Osteoblast (primary cell): Measurements from ENCODE around the gene DSP. TPM values are rescaled to one million over a fixed set of nuclear protein-coding genes. Genes with fewer than 3 reads are reported as not detected.
A peak's percentile ranks its signal among the peaks of the same experiment; 100 is the strongest.

ENCODE experiments used
- DNase-seq: peaks from one replicate; pipeline ENCODE4 v3.0.0; 2011; ENCODE audit warnings: low spot score, mixed read lengths; ENCODE audit not compliant: insufficient read length; ENCODE audit errors: missing footprints
- H2AFZ ChIP-seq: 2 replicates; pipeline ENCODE4 v1.6.0; 2011; ENCODE audit warnings: mild to moderate bottlenecking, low read length
- H3K27ac ChIP-seq: 2 replicates; pipeline ENCODE4 v1.5.1; 2011; ENCODE audit warnings: mild to moderate bottlenecking, low read depth, low read length, moderate library complexity
- H3K27me3 ChIP-seq: 2 replicates; pipeline ENCODE4 v1.6.0; 2012; ENCODE audit warnings: mild to moderate bottlenecking, control low read depth, inconsistent platforms, low read length, moderate library complexity; ENCODE audit not compliant: insufficient read depth
- H3K36me3 ChIP-seq: 2 replicates; pipeline ENCODE4 v1.5.1; 2011; ENCODE audit warnings: mild to moderate bottlenecking, low read length, control low read depth, moderate library complexity; ENCODE audit not compliant: insufficient read depth
- H3K4me1 ChIP-seq: 2 replicates; pipeline ENCODE4 v1.5.1; 2011; ENCODE audit warnings: mild to moderate bottlenecking, low read length, control low read depth, moderate library complexity; ENCODE audit not compliant: insufficient read depth
- H3K4me2 ChIP-seq: 2 replicates; pipeline ENCODE4 v1.6.0; 2011; ENCODE audit warnings: mild to moderate bottlenecking, low read length; ENCODE audit not compliant: insufficient read depth
- H3K4me3 ChIP-seq: fragments of 200-600 bp; sonication (generic); 3 replicates; pipeline ENCODE4 v1.5.1; 2012; ENCODE audit warnings: mild to moderate bottlenecking, low read length, inconsistent platforms; ENCODE audit not compliant: insufficient read depth
- H3K79me2 ChIP-seq: 2 replicates; pipeline ENCODE4 v1.6.0; 2012; ENCODE audit warnings: mild to moderate bottlenecking, low read length, control low read depth, inconsistent platforms; ENCODE audit not compliant: insufficient read depth
- H3K9me3 ChIP-seq: 2 replicates; pipeline ENCODE4 v1.5.1; 2011; ENCODE audit warnings: low read depth, low read length, control low read depth
- H4K20me1 ChIP-seq: 2 replicates; pipeline ENCODE4 v1.6.0; 2012; ENCODE audit warnings: mild to moderate bottlenecking, low read length, control low read depth; ENCODE audit not compliant: insufficient read depth
- total RNA-seq: library from RNA; depleted of rRNA; stranded (reverse); fragments of >200 nt; gene quantifications from 2 replicates; pipeline ENCODE4 v1.2.3, GENCODE V29; 2012
- TF ChIP-seq, protein P1 (sequence below): IDR thresholded peaks from 2 replicates; pipeline ENCODE4 v1.5.1; 2011; ENCODE audit warnings: mild to moderate bottlenecking, low read depth, low read length, moderate library complexity; ENCODE audit errors: extremely low read depth

DSP gene
- total RNA-seq, 1 donor, result 84.0 TPM

- H3K36me3 ChIP-seq, result peaks cover 63% of the 10 kb centered on the region
- H3K27me3 ChIP-seq, result no peaks in the 10 kb centered on the region
- no peak overlapping the region for H3K4me3 ChIP-seq
- H2AFZ ChIP-seq, result no peak overlapping the region
- peaks cover 3% of the 10 kb centered on the region for H3K79me2 ChIP-seq
- H3K4me1 ChIP-seq, result peaks cover 29% of the 10 kb centered on the region
- H3K4me2 ChIP-seq, result no peak overlapping the region
- TF ChIP-seq, protein P1, sequence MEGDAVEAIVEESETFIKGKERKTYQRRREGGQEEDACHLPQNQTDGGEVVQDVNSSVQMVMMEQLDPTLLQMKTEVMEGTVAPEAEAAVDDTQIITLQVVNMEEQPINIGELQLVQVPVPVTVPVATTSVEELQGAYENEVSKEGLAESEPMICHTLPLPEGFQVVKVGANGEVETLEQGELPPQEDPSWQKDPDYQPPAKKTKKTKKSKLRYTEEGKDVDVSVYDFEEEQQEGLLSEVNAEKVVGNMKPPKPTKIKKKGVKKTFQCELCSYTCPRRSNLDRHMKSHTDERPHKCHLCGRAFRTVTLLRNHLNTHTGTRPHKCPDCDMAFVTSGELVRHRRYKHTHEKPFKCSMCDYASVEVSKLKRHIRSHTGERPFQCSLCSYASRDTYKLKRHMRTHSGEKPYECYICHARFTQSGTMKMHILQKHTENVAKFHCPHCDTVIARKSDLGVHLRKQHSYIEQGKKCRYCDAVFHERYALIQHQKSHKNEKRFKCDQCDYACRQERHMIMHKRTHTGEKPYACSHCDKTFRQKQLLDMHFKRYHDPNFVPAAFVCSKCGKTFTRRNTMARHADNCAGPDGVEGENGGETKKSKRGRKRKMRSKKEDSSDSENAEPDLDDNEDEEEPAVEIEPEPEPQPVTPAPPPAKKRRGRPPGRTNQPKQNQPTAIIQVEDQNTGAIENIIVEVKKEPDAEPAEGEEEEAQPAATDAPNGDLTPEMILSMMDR, result no peak
- no peak for DNase-seq
- no peaks in the 10 kb centered on the region for H4K20me1 ChIP-seq
- no peaks in the 10 kb centered on the region for H3K9me3 ChIP-seq
- no peak overlapping the region for H3K27ac ChIP-seq
These were observed 21.3 kb downstream of the DSP start for GRCh38 chr6:7562769-7563168.

DNA sequence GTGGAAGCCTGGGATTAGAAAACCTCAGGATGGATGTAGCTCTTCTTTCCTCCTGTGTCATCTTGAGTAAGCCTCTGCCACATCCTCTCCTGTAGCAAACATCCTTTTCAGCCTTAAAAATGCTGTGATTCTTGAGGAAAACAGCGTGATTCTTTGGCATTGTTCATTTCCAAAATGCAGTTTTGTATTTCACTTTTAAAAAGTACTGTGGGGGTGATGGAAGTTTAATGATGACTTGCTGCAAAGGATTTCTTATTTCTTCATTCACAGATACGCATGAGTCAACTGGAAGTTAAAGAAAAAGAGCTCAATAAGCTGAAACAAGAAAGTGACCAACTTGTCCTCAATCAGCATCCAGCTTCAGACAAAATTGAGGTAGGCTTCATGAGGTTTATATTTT is 24.6 kb downstream of the DSP start:
- Histone ChIP-seq H3K27ac (peak overlapping the region; percentile 81), H3K4me2 (peak overlapping the region; percentile 51), H3K9me3 (no peaks in the 10 kb centered on the region), H2AFZ (peak overlapping the region; percentile 35), H4K20me1 (no peaks in the 10 kb centered on the region), H3K4me1 (peaks cover 32% of the 10 kb centered on the region), H3K79me2 (peaks cover 3% of the 10 kb centered on the region), H3K36me3 (peaks cover 74% of the 10 kb centered on the region), H3K4me3 (no peak overlapping the region), H3K27me3 (no peaks in the 10 kb centered on the region)
- TF ChIP-seq, protein P1, result no peak
- peak; percentile 61 for DNase-seq

- no peaks in the 10 kb centered on the region for H4K20me1 ChIP-seq
- H3K9me3 ChIP-seq, result no peaks in the 10 kb centered on the region
- peaks cover 32% of the 10 kb centered on the region for H3K4me1 ChIP-seq
- H3K27me3 ChIP-seq, result no peaks in the 10 kb centered on the region
- peak overlapping the region; percentile 81 for H3K27ac ChIP-seq
- H3K36me3 ChIP-seq, result peaks cover 74% of the 10 kb centered on the region
- no peaks in the 10 kb centered on the region for H3K79me2 ChIP-seq
- no peak for DNase-seq
- H2AFZ ChIP-seq, result no peak overlapping the region
- no peak overlapping the region for H3K4me3 ChIP-seq
- TF ChIP-seq, protein P1, result no peak
- H3K4me2 ChIP-seq, result no peak overlapping the region
These were observed 25.2 kb downstream of the DSP start for GRCh38 chr6:7566617-7567173.

GRCh38 chr6:7568021-7568420 is 26.6 kb downstream of the DSP start:
- Histone ChIP-seq H3K79me2 (no peaks in the 10 kb centered on the region), H3K36me3 (peaks cover 79% of the 10 kb centered on the region), H3K4me3 (no peak overlapping the region), H3K4me2 (peak overlapping the region; percentile 35), H4K20me1 (no peaks in the 10 kb centered on the region), H3K27me3 (no peaks in the 10 kb centered on the region), H2AFZ (no peak overlapping the region), H3K4me1 (peaks cover 32% of the 10 kb centered on the region), H3K27ac (peak overlapping the region; percentile 54), H3K9me3 (no peaks in the 10 kb centered on the region)
- peak; percentile 83 for DNase-seq
- TF ChIP-seq, protein P1, result no peak
